MM.1S (cell line): ENCODE results near the gene CSTF2T.

Experiments used
- EZH2phosphoT487 ChIP-seq: fragments of 300-600 bp; sonication (generic); IDR thresholded peaks from 2 replicates; pipeline ENCODE4 v1.6.1; 2018; ENCODE audit warnings: antibody characterized with exemption, low read length
- TF ChIP-seq, protein P1 (sequence below): fragments of 300-600 bp; sonication (generic); IDR thresholded peaks from 2 replicates; pipeline ENCODE4 v1.5.1; 2016; ENCODE audit warnings: antibody characterized with exemption, low read length, mixed read lengths

DNA sequence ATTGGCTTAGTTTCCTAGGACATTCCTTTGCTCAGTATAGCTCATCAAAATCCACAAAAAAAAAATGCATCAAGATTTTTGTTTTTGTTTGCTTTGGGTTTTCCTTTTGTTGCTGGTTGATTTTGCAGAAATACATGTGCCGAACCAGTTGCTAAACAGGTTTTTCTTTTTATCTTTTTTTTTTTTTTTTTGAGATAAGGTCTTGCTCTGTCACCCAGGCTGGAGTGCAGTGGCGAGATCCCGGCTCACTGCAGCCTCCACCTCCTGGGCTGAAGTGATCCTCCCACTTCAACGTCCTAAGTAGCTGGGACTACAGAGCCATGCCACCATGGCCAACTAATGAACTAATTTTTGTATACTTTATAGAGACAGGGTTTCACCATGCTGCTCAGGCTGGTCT, 8.3 kb downstream of the CSTF2T start:
- TF ChIP-seq EZH2phosphoT487: no peak
- TF ChIP-seq, protein P1, sequence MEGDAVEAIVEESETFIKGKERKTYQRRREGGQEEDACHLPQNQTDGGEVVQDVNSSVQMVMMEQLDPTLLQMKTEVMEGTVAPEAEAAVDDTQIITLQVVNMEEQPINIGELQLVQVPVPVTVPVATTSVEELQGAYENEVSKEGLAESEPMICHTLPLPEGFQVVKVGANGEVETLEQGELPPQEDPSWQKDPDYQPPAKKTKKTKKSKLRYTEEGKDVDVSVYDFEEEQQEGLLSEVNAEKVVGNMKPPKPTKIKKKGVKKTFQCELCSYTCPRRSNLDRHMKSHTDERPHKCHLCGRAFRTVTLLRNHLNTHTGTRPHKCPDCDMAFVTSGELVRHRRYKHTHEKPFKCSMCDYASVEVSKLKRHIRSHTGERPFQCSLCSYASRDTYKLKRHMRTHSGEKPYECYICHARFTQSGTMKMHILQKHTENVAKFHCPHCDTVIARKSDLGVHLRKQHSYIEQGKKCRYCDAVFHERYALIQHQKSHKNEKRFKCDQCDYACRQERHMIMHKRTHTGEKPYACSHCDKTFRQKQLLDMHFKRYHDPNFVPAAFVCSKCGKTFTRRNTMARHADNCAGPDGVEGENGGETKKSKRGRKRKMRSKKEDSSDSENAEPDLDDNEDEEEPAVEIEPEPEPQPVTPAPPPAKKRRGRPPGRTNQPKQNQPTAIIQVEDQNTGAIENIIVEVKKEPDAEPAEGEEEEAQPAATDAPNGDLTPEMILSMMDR: no peak
